Measurements from ENCODE around the gene PNPLA1.

- TF ChIP-seq PAX5 (IDR thresholded peaks at IDR 0.05; ENCODE audit: insufficient read depth, low read length, severe bottlenecking) (no peak), POLR2A (IDR thresholded peaks at IDR 0.05; ENCODE audit: low read depth, low read length) (no peak), POLR2AphosphoS5 (IDR thresholded peaks at IDR 0.05; ENCODE audit: low read depth, low read length) (no peak)
Measured at GRCh38 chr6:36247693-36248092, 22.2 kb upstream of the PNPLA1 start.

Measured in GM12891 (cell line).